Esophagus squamous epithelium (tissue), 4 donors: ENCODE results near the gene MUTYH.

ENCODE experiments used
- CTCF ChIP-seq, 6 experiments: fragments of 450-650 bp in 4 of 6; fragments of 200-600 bp in 2 of 6; sonication (generic) in 2 of 6; IDR thresholded peaks; one replicate each; pipeline ENCODE4 v1.5.1; 2016 to 2019; ENCODE audit warnings: antibody characterized with exemption in 6 of 6, mild to moderate bottlenecking in 4 of 6, moderate library complexity in 4 of 6
- POLR2A ChIP-seq, 4 donors: fragments of 450-650 bp; IDR thresholded peaks; one replicate each; pipeline ENCODE4 v1.6.1; 2017; ENCODE audit warnings: antibody characterized with exemption in 4 of 4, mild to moderate bottlenecking in 4 of 4, moderate library complexity in 3 of 4

- TF ChIP-seq CTCF (IDR thresholded peaks at IDR 0.05) (no peak), POLR2A (IDR thresholded peaks at IDR 0.05) (no peak)
Measured at GRCh38 chr1:45383191-45383590, 43.0 kb upstream of the MUTYH start.
